Psoas muscle (tissue), 8 donors: Measurements from ENCODE around the gene STEAP3. TPM values are rescaled to one million over a fixed set of nuclear protein-coding genes. Genes with fewer than 3 reads are reported as not detected.

Experiments
- ATAC-seq, 4 donors: fragments of 200-7000 bp; cut with Tn5 transposase; one replicate each; pipeline ENCODE4 v1.9.1; 2020; ENCODE audit warnings: moderate library complexity in 3 of 4, mild to moderate bottlenecking in 2 of 4
- DNase-seq, 2 donors: peaks; one replicate each; pipeline ENCODE4 v3.0.0-alpha.2; 2020
- H3K27ac ChIP-seq: fragments of 200-600 bp; one replicate; pipeline ENCODE4 v1.8.0; 2022
- H3K27me3 ChIP-seq, 3 donors: fragments of 200-600 bp in 1 of 3; one replicate each; pipeline versions ENCODE4 v1.6.1 to v1.8.0; 2013 to 2022; ENCODE audit warnings: low read length in 2 of 3, mild to moderate bottlenecking in 2 of 3, moderate library complexity in 1 of 3; ENCODE audit not compliant: insufficient read depth in 3 of 3
- H3K36me3 ChIP-seq, 2 donors: fragments of 200-600 bp in 1 of 2; one replicate each; pipeline versions ENCODE4 v1.6.1 to v1.8.0; 2013 to 2022; ENCODE audit warnings: low read depth in 1 of 2, mild to moderate bottlenecking in 1 of 2, moderate library complexity in 1 of 2; ENCODE audit not compliant: insufficient read depth in 1 of 2
- H3K4me1 ChIP-seq: fragments of 200-600 bp; one replicate; pipeline ENCODE4 v1.8.0; 2022
- H3K4me3 ChIP-seq: fragments of 200-600 bp; one replicate; pipeline ENCODE4 v1.8.0; 2022; ENCODE audit warnings: mild to moderate bottlenecking
- H3K9me3 ChIP-seq: fragments of 200-600 bp; one replicate; pipeline ENCODE4 v1.8.0; 2022
- CTCF ChIP-seq: fragments of 200-600 bp; IDR thresholded peaks from one replicate; pipeline ENCODE4 v1.8.0; 2022; ENCODE audit warnings: antibody characterized with exemption
- WGBS, 3 donors: extraction: QIAGEN DNeasy Blood & Tissue Kit; methylation state at CpG; one replicate each; pipeline versions ENCODE4 v1.1.6 to v1.1.7; 2013; 5-methylcytosine and 5-hydroxymethylcytosine counted together
- intact Hi-C, 2 donors: fragments of 100-400 bp; cut with DNase I; formaldehyde crosslinking; loops; one replicate each; pipeline versions ENCODE4 v1.11.0 to v1.14.2; 2022
- polyA plus RNA-seq, 3 donors: library from polyadenylated mRNA; stranded (reverse); fragments of 200-250 nt; gene quantifications; one replicate each; pipeline ENCODE4 v1.2.3, GENCODE V29; 2013
- total RNA-seq, 4 donors: library from RNA; stranded (reverse); fragmentation: NEBNext Ultra II Directional in 2 of 4; extraction: Animal tissue kit (Norgen Biotek cat#: 25700) in 2 of 4; gene quantifications; one replicate each; pipeline versions ENCODE4 v1.2.1 to v1.2.4, GENCODE V29; 2021 to 2023
- donor health status: healthy with polysubstance abuse.
- donor health status: DM: no; HTN: no; CAD: no; lungs with moderate emphysema.
- donor health status: Bipolar disorder and iron deficiency.
- donor health status: healthy.
- donor health status: DM: yes; HTN: yes; CAD: no.
- donor health status: DM: no; HTN: no; CAD: no.
- donor health status: DM: no; HTN: no; CAD: no.
- donor health status: DM: yes; HTN: yes; CAD: no.

The STEAP3 gene
- total and polyA plus RNA-seq, 7 donors, result 8.6 to 47.4 (median 15.7) TPM

- WGBS, 3 donors, result 84 to 89% (median 85%) methylated on average over 12 of the region's 12 CpGs
- no peaks in the 10 kb centered on the region for H3K4me1 ChIP-seq
- no peaks in the 10 kb centered on the region for H3K9me3 ChIP-seq
Observed at GRCh38 chr2:119177171-119177837, 46.3 kb upstream of the STEAP3 start.

GRCh38 chr2:119177838-119178190 is 45.8 kb upstream of the STEAP3 start:
- WGBS, 3 donors, result 48 to 60% (median 58%) methylated on average over 4 of the region's 4 CpGs
- TF ChIP-seq CTCF, result no peak
- H3K27ac ChIP-seq, result no peak overlapping the region
- no peaks in the 10 kb centered on the region for H3K9me3 ChIP-seq
- no peaks in the 10 kb centered on the region for H3K4me1 ChIP-seq
- intact Hi-C loops, result loop anchor here in 1 of 2 donors (5.0 kb wide), 1 partner anchor 296 kb away; no protein-coding TSS in a partner anchor
- no peak overlapping the region for H3K4me3 ChIP-seq
- no peak for DNase-seq
- no peaks in the 10 kb centered on the region for H3K36me3 ChIP-seq
- no peaks in the 10 kb centered on the region for H3K27me3 ChIP-seq
- ATAC-seq, result no peak

More at GRCh38 chr2:119177171-119177837, 46.3 kb upstream of the STEAP3 start:
- no peaks in the 10 kb centered on the region for H3K27me3 ChIP-seq
- no peak for ATAC-seq
- H3K27ac ChIP-seq, result no peak overlapping the region
- TF ChIP-seq CTCF, result no peak
- H3K36me3 ChIP-seq, result no peaks in the 10 kb centered on the region
- no peak overlapping the region for H3K4me3 ChIP-seq
- intact Hi-C loops, result loop anchor here in 1 of 2 donors (5.0 kb wide), 1 partner anchor 295 kb away; no protein-coding TSS in a partner anchor
- DNase-seq, result no peak

- no peak for TF ChIP-seq CTCF
- DNase-seq (no peak), ATAC-seq (peak in 1 of 4 donors; percentile 6)
- Histone ChIP-seq H3K27ac (no peak overlapping the region), H3K4me1 (no peaks in the 10 kb centered on the region), H3K36me3 (no peaks in the 10 kb centered on the region), H3K4me3 (no peak overlapping the region), H3K9me3 (no peaks in the 10 kb centered on the region), H3K27me3 (no peaks in the 10 kb centered on the region)
- intact Hi-C loops, result loop anchor here in 1 of 2 donors (5.0 kb wide), 1 partner anchor 296 kb away; no protein-coding TSS in a partner anchor
- WGBS, 3 donors, result 75 to 88% (median 80%) methylated on average over 6 of the region's 6 CpGs
Observed at GRCh38 chr2:119178776-119179175, 44.9 kb upstream of the STEAP3 start.

- H3K4me1 ChIP-seq, result no peaks in the 10 kb centered on the region
- no peaks in the 10 kb centered on the region for H3K36me3 ChIP-seq
- no peak overlapping the region for H3K4me3 ChIP-seq
- H3K27me3 ChIP-seq, result no peaks in the 10 kb centered on the region
- DNase-seq, result no peak
- WGBS, 3 donors, result 24 to 40% (median 38%) methylated on average over 2 of the region's 2 CpGs
- intact Hi-C loops, result loop anchor here in 1 of 2 donors (5.0 kb wide), 1 partner anchor 297 kb away; no protein-coding TSS in a partner anchor
- ATAC-seq, result peak in 2 of 4 donors; percentile 41 to 47
- no peak for TF ChIP-seq CTCF
- no peaks in the 10 kb centered on the region for H3K9me3 ChIP-seq
- H3K27ac ChIP-seq, result no peak overlapping the region
Observed at GRCh38 chr2:119179202-119179601, 44.4 kb upstream of the STEAP3 start.
